Measurements from ENCODE around the gene CLCN3. TPM values are rescaled to one million over a fixed set of nuclear protein-coding genes. Genes with fewer than 3 reads are reported as not detected.

CLCN3 gene
- total and polyA plus RNA-seq, 9 of the 15 experiments (the other 6 are each of a cell fraction or from before 2014, with no cell fraction given), result 12.7 to 60.6 (median 38.5) TPM

DNA sequence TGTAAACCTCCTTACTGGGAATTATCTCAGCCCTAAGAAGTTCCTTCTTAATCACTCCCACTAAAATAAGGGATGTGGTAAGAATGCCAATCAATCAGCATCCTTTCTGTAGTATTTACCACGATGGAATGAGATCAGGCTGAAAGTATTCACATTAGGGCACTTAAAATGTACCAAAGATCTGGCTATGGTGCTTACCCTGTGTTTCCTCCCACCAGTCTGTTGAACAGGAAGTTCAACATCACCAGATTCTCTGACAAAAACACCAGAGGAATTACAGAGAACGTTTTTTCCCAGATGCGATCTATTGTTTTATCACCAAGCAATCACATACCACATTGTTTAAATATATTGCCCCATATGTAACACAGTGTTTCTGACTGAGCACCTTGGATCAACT is 2.1 kb upstream of the CLCN3 start:
- Histone ChIP-seq H3K27me3 (ENCODE audit: control insufficient read depth in 2 of 2, insufficient read depth in 2 of 2, low read length in 2 of 2) (no peaks in the 10 kb centered on the region), H3K4me3 (no peak overlapping the region), H3K36me3 (ENCODE audit: control insufficient read depth, insufficient read depth, low read length) (no peaks in the 10 kb centered on the region), H3K4me2 (ENCODE audit: insufficient read depth, low read length) (peak overlapping the region; percentile 94), H3K9me3 (replicated peaks; ENCODE audit: control insufficient read depth, insufficient read depth, low read depth, low read length) (no peaks in the 10 kb centered on the region), H3K4me1 (replicated peaks in 1 of 2; ENCODE audit: control insufficient read depth in 2 of 2, insufficient read depth in 2 of 2, low read length in 2 of 2) (peaks cover 4 to 35% of the 10 kb centered on the region in 2 experiments; a peak in 4 of 5 replicates), H3K9me1 (ENCODE audit: control insufficient read depth, insufficient read depth, low read length) (no peaks in the 10 kb centered on the region), H3K79me2 (ENCODE audit: control insufficient read depth, insufficient read depth, low read length) (peaks cover 47% of the 10 kb centered on the region), H2AFZ (ENCODE audit: low read depth, low read length) (peak overlapping the region; percentile 90), H3K9ac (ENCODE audit: insufficient read depth in 1 of 2, low read depth in 2 of 2, low read length in 2 of 2) (peak overlapping the region in 1 of 2 experiments; percentile 91; a peak in 1 of 4 replicates), H4K20me1 (replicated peaks; ENCODE audit: control insufficient read depth, insufficient read depth, low read length) (no peaks in the 10 kb centered on the region), H3K27ac (ENCODE audit: extremely low read depth, low read depth, low read length) (peak overlapping the region; percentile 98)
- ChIA-PET CTCF (ENCODE audit: low intra/inter-chr PET ratio) (no interaction called here), POLR2A (interaction anchor here (2.9 kb wide), 1 partner anchor 42 kb away, joined by 36 read pairs; no protein-coding TSS in a partner anchor)
- no TSS peak for BruUV-seq (replicated peaks)
- ATAC-seq, result no peak
- 16% methylated on average over 3 of the region's 3 CpGs for WGBS (ENCODE audit: insufficient coverage, low coverage, missing lambda C conversion rate)
- FAIRE-seq, result no peak
- no peak for TF ChIP-seq HSF4 (CRISPR knock-in tag; IDR thresholded peaks at IDR 0.05; ENCODE audit: borderline replicate concordance)
- TF ChIP-seq TSC22D4 (tag; IDR thresholded peaks at IDR 0.05), result no peak
- TF ChIP-seq, protein P1, sequence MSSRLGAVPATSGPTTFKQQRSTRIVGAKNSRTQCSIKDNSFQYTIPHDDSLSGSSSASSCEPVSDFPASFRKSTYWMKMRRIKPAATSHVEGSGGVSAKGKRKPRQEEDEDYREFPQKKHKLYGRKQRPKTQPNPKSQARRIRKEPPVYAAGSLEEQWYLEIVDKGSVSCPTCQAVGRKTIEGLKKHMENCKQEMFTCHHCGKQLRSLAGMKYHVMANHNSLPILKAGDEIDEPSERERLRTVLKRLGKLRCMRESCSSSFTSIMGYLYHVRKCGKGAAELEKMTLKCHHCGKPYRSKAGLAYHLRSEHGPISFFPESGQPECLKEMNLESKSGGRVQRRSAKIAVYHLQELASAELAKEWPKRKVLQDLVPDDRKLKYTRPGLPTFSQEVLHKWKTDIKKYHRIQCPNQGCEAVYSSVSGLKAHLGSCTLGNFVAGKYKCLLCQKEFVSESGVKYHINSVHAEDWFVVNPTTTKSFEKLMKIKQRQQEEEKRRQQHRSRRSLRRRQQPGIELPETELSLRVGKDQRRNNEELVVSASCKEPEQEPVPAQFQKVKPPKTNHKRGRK (tag; IDR thresholded peaks at IDR 0.05), result no peak
- TF ChIP-seq, protein P2, sequence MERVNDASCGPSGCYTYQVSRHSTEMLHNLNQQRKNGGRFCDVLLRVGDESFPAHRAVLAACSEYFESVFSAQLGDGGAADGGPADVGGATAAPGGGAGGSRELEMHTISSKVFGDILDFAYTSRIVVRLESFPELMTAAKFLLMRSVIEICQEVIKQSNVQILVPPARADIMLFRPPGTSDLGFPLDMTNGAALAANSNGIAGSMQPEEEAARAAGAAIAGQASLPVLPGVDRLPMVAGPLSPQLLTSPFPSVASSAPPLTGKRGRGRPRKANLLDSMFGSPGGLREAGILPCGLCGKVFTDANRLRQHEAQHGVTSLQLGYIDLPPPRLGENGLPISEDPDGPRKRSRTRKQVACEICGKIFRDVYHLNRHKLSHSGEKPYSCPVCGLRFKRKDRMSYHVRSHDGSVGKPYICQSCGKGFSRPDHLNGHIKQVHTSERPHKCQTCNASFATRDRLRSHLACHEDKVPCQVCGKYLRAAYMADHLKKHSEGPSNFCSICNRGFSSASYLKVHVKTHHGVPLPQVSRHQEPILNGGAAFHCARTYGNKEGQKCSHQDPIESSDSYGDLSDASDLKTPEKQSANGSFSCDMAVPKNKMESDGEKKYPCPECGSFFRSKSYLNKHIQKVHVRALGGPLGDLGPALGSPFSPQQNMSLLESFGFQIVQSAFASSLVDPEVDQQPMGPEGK (CRISPR knock-in tag; IDR thresholded peaks at IDR 0.05; ENCODE audit: borderline replicate concordance), result no peak
- TF ChIP-seq, protein P3, sequence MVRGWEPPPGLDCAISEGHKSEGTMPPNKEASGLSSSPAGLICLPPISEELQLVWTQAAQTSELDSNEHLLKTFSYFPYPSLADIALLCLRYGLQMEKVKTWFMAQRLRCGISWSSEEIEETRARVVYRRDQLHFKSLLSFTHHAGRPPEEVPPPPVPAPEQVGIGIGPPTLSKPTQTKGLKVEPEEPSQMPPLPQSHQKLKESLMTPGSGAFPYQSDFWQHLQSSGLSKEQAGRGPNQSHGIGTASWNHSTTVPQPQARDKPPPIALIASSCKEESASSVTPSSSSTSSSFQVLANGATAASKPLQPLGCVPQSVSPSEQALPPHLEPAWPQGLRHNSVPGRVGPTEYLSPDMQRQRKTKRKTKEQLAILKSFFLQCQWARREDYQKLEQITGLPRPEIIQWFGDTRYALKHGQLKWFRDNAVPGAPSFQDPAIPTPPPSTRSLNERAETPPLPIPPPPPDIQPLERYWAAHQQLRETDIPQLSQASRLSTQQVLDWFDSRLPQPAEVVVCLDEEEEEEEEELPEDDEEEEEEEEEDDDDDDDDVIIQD (CRISPR knock-in tag; IDR thresholded peaks at IDR 0.05), result no peak
- no peak for TF ChIP-seq KDM2B (CRISPR knock-in tag; IDR thresholded peaks at IDR 0.05)
- no peak for TF ChIP-seq TCF3 (CRISPR knock-in tag; IDR thresholded peaks at IDR 0.05)
- TF ChIP-seq SIX5 (IDR thresholded peaks at IDR 0.05; ENCODE audit: borderline replicate concordance in 1 of 2, insufficient read depth in 1 of 2, low read depth in 1 of 2, low read length in 2 of 2), result no peak
- TF ChIP-seq NELFE (IDR thresholded peaks at IDR 0.05; ENCODE audit: insufficient read depth, insufficient read length), result no peak
- no peak for TF ChIP-seq POLR2AphosphoS5 (IDR thresholded peaks at IDR 0.05; ENCODE audit: control insufficient read depth, insufficient read depth, low read depth, low read length)
- TF ChIP-seq ZNF174 (CRISPR knock-in tag; IDR thresholded peaks at IDR 0.05), result no peak
- TF ChIP-seq, protein P4, sequence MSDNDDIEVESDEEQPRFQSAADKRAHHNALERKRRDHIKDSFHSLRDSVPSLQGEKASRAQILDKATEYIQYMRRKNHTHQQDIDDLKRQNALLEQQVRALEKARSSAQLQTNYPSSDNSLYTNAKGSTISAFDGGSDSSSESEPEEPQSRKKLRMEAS (CRISPR knock-in tag; IDR thresholded peaks at IDR 0.05), result no peak
- TF ChIP-seq TRIM25 (IDR thresholded peaks at IDR 0.05; ENCODE audit: borderline replicate concordance), result no peak
- intact Hi-C loops (cut with micrococcal nuclease), result no loop called here
- in situ Hi-C loops (cut with MboI), result loop anchor here (10.0 to 25.0 kb wide), 2 partner anchors 137 to 419 kb away; partner anchors contain the start of genes HPF1 and MFAP3L
- no peak for DNase-seq (ENCODE audit: extremely low read depth in 1 of 4, low spot score in 3 of 4)

Data from K562 (cell line).